Effector CD8-positive, alpha-beta T cell (primary cell): ENCODE data around the gene PLXNB1.
A peak's percentile ranks its signal among the peaks of the same experiment; 100 is the strongest.
"Not testable (repeated sequence)": the region's sequence is repeated elsewhere in the genome, so short reads cannot be mapped to it uniquely, and the experiment has no call there.

Experiments used
- DNase-seq: peaks from one replicate; lab custom pipeline; 2025; lab: John Stamatoyannopoulos, UW

PLXNB1 gene

DNA sequence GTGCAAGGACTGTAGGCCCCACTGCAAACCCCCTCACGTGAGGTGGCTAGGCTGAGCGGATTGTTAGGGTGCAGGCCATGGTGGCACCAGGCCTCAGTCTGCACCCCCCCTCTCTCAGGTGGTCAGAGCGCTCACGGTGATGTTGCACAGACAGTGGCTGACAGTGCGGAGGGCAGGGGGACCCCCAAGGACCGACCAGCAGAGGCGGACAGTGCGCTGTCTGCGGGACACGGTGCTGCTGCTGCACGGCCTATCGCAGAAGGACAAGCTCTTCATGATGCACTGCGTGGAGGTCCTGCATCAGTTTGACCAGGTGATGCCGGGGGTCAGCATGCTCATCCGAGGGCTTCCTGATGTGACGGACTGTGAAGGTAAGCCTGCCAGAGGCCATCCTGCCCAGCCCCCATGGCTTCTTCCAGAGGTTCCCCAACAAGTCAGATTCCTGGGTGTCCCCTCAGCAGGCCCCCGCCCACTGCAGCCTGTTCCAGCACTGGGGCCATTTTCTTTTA is 34.9 kb upstream of the PLXNB1 start:
- DNase-seq = no peak

DNA sequence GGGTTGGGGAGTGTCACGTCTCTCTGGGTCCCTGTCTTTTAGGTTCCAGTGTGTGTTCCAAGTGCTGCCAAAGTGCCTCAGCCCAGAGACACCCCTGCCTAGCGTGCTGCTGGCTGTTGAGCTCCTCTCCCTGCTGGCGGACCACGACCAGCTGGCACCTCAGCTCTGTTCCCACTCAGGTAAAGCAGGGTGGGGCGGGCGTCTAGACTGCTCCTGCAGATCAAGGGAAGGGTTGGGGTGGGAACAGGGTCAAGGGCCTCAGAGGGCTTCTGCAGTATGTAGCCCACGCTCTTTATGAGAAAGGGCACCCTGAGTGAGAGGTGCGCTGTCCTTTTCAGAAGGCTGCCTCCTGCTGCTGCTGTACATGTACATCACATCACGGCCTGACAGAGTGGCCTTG is 33.8 kb upstream of the PLXNB1 start:
- DNase-seq = no peak

DNA sequence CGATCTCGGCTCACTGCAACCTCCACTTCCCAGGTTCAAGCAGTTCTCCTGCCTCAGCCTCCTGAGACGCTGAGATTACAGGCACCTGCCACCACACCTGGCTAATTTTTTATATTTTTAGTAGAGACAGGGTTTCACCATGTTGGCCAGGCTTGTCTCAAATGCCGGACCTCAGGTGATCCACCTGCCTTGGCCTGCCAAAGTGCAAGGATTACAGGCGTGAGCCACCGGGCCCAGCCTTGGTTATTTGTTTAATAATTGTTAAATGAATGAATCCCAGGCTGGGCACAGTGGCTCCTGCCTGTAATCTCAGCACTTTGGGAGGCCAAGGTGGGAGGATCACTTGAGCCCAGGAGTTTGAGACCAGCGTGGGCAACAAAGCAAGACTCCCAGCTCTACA is 31.9 kb upstream of the PLXNB1 start:
- not testable (repeated sequence) for DNase-seq

DNA sequence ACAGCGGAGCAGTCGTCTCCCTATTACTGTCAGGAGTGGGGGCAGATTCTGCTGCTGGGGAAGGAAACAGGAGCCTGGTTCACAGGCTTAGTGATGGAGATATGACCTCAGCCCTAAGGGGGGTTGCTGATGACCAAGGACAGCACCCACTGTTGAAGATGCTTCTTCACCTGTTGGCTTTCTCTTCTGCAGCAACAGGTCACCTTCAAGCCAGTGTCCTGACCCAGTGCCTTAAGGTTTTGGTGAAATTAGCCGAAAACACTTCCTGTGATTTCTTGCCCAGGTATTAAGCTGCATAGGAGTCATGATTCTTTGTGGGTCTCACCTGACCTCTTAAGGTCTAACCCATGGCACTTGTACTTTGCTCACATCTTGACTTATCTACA is 30.6 kb upstream of the PLXNB1 start:
- DNase-seq = no peak

DNA sequence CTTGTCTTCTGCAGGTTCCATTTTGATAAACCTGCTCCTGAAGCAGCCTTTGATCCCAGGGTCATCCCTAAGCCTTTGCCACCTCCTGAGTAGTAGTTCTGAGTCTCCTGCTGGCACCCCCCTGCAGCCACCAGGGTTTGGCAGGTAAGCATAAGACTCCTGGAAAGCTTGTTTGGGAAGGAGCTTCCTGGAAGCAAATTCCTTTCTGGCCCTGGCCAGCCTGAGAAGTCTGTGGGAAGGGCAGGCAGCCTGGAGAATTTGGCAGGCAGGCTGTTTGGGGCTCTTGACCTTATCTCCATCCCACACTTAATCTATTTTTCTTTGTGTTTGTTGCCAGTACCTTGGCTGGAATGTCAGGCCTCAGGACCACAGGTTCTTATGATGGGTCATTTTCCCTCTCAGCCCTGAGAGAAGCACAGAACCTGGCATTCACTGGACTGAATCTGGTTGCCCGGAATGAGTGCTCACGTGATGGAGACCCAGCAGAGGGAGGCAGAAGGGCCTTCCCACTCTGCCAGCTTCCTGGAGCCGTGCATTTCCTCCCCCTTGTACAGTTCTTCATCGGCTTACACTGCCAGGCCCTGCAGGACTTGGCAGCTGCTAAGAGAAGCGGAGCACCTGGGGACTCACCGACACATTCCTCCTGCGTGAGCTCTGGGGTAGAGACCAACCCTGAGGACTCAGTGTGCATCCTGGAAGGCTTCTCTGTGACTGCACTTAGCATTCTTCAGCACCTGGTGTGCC is 30.1 kb upstream of the PLXNB1 start:
- no peak for DNase-seq

DNA sequence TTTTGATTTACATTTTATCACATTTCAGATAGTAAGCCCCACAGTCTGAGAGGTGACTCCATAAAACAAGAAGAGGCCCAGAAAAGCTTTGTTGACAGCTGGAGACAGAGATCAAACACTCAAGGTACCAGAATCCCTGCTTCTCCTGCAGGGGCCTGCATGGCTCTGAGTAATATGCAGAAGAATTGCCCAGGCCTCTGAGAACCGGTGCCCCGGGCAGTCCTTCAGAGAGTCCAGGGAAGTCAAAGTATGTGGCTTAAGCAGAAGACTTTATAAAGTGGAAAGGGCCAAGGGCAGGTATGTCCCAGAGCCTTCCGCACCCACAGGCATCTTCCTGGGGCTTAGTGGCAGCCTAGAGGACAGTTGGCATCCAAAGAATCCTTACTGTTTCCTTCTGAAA is 29.4 kb upstream of the PLXNB1 start:
- DNase-seq = no peak

DNA sequence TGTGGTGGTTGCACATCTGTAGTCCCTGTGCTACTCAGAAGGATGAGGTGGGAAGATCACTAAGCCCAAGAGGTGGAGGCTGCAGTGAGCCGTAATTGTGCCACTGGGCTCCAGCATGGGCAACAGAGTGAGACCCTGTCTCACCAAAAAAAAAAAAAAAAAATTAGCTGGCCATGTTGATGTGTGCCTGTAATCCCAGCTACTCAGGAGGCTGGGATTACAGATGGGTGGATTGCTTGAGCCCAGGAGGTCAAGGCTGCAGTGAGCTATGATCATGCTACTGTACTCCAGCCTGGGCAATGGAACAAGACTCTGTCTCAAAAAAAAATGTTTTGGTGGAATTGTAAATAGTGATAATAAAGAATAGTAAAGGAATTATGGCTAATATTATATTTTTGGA is 26.6 kb upstream of the PLXNB1 start:
- no peak for DNase-seq

DNA sequence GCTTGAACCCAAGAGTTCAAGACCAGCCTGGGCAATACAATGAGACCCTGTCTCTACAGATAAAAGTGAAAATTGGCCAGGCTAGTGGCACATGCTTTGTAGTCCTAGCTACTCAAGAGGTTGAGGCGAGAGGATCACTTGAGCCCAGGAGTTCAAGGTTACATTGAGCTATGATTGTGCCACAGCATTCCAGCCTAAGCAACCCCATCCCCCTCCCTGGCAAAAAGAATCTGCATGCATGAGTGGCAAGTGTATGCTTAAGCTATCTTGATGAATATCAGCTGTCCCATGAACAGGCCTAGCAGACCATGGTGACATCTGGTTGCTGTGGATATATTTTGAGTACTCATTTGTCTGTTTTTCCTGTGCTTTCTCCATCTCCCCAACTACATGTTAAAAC is 21.4 kb upstream of the PLXNB1 start:
- no peak for DNase-seq

DNA sequence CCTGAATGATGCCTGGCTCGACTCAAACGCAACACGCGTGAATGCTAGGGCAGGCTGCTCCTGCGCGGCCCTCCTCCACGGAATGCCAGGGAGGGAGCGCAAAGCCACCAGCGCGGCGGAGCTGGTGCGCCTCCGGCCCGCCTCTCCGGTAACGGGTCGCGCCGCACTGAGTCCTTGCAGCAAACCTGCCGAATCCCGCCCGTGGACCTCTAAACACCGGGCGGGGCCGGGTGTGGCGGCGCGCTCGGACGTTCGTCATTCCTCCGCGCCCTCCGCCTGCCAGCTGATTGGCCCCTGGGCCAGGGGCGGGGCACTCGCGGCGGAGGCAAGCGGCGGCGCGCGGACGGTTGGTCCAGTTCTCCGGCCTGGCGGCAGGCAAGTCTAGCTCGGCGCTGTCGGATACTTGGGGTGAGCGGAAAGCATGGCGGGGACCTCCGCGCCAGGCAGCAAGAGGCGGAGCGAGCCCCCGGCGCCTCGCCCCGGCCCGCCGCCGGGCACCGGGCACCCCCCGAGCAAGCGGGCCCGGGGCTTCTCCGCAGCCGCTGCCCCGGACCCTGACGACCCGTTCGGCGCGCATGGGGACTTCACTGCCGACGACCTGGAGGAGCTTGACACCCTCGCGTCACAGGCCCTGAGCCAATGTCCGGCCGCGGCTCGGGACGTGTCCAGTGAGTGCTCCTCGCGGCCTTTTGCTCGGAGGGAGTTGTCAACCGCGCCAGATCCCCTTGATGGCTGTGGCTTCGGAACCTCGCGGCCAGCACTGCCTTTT is 16.7 kb upstream of the PLXNB1 start, which contains the start of gene ATRIP:
Gene ATRIP, plus strand, starts transcription at position 313 of the 769 bp plus-strand sequence. Its CDS starts 109 bp downstream, at position 422.
- DNase-seq = peak; percentile 84

DNA sequence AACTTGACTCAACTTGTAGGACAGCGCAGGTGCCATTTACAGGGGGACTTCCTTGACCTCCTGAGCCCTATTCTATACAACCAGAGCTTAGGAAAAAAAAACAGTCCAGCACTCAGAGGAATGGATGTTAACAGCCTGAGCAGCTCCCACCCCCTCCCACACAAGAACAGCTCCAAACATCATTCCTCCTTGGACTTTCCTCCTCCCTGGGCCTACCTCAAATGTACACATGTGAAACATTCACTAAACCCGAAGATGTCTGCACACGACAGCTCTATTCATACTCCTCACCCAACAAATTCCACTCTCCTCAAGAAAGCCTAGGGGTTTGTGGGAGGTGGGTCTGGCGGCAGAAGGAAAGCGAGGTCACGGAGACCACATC is 16.1 kb upstream of the PLXNB1 start:
- no peak for DNase-seq

DNA sequence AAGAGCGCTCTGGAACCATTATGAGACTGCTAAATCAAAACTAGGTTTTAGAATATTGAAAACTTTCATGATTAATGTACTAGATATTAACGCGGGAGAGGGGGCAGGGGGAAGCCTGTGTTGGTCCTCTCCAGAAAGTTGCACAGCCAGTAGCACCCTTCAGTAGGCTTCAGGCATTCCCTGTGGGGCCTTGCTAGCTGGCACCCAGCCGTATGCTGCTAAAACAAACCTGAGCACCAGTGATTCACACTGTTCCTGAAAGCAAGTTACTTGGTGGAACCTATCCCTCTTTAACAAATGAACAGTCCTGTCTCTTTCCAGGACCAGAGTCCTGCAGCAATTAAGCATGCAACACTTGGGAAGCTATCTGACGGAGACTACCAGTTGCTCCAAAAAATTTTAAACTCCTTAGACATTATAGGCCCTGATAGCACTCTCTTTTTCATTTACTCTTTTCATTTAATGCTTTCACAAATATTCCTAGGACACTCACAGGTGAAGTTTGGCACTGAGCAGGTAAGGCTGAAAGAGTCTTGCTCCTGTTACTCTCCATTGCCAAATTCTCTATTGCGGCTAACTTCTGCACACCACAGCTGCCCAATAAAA is 15.5 kb upstream of the PLXNB1 start:
- DNase-seq = no peak

DNA sequence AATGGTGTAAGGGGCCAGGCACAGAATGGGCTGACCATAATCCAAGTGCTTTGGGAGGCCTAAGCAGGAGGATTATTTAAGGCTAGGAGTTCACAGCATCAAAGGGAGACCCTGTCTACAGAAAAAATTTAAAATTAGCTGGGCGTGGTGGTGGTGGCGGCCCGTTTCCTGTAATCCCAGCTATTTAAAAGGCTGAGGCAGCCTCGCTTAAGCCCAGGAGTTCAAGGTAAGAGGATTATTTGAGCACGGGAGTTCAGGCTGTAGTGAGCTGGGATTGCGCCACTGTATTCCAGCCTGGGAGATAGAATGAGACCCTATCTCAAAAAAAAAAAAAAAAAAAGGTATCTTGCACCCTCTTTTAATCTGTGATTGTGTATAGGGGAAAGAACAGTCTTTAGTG is 12.1 kb upstream of the PLXNB1 start:
- no peak for DNase-seq

DNA sequence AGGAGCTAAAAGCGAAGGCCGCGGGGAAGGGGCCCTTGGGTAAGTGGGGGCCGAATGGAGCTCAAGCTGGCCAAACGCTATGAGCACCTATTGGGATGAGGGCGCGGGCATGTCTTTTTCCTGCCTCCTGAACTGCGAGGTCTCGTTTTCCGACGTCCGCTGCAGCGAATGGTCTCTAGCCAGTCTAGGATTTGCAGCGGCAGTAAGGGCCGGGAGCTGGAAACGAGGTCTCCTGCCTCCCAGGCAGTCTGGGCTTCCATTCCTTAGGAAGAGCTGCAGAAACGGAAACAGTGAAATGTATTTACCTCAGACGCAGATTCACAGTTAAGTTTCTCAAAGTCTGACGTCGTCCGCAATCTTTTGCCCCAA is 10.7 kb upstream of the PLXNB1 start:
- DNase-seq = no peak

DNA sequence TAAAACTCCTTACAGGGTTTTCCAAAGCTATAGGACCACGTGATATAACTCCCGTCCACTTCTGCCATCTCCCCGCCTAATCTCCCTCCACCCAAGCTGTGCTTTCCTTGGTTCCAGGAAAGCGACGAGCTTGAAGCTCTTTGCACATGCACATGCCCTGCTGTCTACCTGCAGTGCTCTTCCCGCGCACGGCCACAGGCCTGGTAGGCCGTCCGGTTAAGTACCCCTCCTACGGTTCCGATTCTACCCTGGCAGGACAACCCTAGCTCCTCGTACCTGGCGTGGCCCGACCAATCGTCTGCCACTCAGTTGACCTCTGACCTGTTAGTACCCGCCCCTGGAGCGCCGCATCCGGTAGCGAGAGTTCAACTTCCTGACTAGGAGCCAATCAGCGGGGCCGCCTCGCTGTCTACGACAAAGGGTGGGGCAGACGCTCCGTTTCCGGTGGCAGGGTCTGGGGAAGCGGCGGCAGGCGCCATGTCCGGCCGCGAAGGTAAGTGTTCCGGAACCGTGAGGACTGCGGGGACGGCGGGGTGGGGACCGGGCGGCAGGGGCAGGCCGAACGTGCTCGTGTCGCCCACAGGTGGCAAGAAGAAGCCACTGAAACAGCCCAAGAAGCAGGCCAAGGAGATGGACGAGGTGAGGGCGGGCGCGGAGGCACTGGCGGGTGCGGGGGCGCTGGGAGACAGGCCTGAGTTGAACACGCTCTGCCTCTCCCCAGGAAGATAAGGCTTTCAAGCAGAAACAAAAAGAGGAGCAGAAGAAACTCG is 10.1 kb upstream of the PLXNB1 start, which contains the start of the genes CCDC51 and TMA7:
Gene CCDC51, minus strand, starts transcription at position 300 of the 770 bp plus-strand sequence. CDS start 4,991 bp downstream, outside the sequence.
Gene TMA7, plus strand, starts transcription at position 438 of the 770 bp plus-strand sequence. Its CDS starts 40 bp downstream, at position 478.
- DNase-seq = peak; percentile 96

DNA sequence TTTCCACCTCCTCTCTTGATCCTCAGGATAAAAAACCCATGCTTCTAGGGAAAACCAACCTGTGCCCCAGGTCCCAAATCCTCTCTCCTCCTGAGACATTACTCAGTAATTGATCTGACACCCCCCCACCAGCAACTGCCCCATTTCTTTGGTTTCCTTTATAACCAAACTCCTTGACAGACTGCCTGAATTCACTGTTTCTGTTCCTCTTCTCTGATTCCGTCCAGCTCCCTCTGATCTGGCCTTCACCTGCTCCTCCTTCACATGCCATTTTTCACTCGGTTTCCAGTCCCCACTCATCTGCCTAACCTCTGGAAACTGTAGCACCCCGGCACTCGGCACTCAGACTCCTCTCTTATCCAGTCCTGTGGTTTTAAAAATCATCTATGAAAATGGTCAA is 7.9 kb upstream of the PLXNB1 start:
- DNase-seq = no peak

DNA sequence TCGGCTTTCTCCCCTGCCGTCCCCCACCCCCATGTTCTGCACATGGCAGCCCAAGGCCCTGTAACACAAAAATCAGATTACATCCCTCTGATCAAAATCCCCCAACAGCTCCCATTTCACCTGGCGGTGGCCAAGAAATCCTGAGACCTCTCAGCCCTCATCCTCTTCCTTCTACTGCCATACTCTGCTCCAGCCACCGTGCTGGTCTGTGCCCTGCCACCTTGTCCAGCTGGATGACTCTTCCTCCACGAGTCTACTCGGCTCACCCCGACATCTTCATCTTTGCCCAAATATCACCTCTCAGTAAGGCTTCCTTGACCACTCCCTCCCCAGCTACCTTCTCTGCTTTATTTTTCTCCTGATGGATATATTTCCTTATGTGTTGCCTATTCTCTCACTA is 7.0 kb upstream of the PLXNB1 start:
- no peak for DNase-seq

DNA sequence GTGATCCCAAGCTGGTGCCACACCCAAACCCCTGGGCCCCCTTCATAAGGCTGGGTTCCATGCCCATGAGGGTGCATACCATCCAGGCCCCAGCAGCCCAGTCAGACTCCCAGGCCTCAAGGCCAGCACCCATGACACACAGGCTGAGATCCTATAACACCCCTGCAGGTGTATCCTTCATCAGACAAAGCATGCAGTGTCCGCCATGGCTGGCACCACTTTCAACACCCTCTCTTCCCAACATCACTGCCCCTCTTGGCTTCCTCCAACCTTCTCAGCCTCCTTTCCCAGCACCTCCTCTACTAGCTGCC is 6.5 kb upstream of the PLXNB1 start:
- DNase-seq = no peak

DNA sequence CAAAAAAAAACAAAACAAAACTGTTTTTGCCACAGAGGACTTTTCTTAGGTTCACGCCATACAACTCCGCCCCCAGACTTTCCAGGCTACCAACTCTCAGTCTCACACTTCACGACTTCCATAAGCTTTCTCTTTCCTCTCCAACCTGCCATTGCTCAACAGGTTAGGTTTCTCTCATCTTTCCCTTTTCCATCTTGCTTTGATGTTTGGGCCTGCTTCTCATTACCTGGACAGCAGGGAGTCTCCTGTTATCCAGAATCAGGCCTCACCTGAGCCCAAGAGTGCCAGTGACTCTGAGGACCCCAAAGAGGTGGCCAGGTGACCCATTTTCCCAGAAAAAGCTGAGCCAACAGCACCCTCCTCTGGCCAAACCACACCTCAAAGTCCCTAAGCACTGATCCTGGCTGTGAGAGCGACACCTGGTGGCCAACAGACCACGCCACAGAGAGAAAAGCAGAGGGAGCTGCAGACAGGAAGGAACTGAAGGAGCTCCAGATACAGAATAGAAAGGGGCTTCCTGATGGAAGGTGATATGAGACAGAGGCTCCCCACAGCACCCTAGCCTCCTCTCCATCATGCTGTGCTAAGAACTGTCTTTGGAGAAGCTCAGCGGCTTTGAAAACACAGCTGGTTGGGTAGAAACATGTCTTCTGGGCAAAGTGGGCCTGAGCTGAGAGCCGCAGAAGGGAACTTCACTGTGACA is 6.0 kb upstream of the PLXNB1 start:
- peak; percentile 79 for DNase-seq

DNA sequence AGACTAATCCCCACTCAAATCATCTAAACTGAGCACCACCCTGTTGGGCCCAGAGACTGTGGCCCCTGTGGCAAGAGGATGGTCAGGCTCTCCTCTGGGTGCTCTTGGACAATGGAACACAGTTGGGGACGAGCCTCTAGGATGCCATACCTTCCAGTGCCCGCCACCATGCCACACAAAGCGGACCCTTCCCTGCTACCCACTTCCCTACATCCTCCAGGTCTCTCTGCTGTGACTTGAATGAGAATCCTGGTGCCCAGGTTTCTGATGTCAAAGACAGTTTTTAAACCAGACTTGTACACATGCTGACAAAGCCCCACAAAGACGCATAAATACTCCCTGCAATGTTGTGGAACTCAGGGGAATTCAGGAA is 5.3 kb upstream of the PLXNB1 start:
- no peak for DNase-seq

DNA sequence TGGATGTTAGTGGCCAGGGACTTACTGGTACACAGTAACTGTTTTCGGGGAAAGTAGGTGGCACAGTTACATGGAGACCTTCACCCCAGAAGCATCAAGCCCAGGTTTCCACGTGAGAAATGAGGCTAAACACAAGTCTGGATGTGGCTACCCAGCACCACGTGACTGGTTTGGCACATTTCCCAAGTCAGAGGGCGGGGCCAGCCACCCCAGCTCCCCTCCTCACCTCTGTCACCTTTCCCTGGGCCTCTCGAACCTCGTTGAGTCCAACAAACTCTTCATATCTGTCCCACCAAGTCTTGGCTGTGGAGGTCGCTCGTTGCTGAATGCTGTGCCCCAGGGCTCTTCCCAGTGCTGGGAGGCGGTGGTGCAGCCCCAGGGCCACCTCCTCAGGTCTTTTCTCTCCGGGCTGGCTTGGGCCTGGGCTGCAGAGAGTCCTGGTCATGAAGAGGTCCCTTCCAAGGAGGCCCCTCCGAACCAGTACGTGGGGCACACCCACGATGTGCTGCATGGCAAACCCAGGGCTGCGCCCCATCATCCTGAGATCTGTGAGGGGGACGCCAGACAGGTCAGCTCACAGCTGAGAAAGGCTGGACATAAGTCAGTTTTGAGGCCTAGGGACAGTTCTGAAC is 4.8 kb upstream of the PLXNB1 start:
- DNase-seq = no peak
